ENCODE measurements around the gene RBFOX1.

The RBFOX1 gene

DNA sequence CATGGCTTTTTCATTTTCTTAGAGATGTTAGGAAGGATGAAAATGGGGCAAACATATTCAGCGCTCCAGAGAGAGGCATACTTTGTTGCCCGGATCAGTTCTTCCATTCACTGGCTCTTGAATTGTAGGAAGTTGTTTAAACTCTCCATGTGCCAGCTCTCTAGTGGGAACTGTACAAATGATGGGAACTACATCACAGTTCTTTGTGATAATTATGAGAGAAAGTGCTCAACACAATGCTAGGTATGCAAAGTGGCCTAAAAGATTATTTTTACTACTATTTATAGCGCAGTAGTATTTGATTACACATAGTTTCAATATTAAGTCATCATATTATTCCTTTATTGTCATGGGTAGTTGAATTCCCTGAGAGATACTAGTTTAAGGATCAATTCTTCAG is 268.5 kb downstream of the RBFOX1 start:
- no peak overlapping the region for H3K4me3 ChIP-seq (replicated peaks; ENCODE audit: low read depth, low read length)
- no peak for DNase-seq (ENCODE audit: low read depth)
- TF ChIP-seq, protein P1, sequence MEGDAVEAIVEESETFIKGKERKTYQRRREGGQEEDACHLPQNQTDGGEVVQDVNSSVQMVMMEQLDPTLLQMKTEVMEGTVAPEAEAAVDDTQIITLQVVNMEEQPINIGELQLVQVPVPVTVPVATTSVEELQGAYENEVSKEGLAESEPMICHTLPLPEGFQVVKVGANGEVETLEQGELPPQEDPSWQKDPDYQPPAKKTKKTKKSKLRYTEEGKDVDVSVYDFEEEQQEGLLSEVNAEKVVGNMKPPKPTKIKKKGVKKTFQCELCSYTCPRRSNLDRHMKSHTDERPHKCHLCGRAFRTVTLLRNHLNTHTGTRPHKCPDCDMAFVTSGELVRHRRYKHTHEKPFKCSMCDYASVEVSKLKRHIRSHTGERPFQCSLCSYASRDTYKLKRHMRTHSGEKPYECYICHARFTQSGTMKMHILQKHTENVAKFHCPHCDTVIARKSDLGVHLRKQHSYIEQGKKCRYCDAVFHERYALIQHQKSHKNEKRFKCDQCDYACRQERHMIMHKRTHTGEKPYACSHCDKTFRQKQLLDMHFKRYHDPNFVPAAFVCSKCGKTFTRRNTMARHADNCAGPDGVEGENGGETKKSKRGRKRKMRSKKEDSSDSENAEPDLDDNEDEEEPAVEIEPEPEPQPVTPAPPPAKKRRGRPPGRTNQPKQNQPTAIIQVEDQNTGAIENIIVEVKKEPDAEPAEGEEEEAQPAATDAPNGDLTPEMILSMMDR (IDR thresholded peaks at IDR 0.05; ENCODE audit: low read length, missing control alignments) = no peak

DNA sequence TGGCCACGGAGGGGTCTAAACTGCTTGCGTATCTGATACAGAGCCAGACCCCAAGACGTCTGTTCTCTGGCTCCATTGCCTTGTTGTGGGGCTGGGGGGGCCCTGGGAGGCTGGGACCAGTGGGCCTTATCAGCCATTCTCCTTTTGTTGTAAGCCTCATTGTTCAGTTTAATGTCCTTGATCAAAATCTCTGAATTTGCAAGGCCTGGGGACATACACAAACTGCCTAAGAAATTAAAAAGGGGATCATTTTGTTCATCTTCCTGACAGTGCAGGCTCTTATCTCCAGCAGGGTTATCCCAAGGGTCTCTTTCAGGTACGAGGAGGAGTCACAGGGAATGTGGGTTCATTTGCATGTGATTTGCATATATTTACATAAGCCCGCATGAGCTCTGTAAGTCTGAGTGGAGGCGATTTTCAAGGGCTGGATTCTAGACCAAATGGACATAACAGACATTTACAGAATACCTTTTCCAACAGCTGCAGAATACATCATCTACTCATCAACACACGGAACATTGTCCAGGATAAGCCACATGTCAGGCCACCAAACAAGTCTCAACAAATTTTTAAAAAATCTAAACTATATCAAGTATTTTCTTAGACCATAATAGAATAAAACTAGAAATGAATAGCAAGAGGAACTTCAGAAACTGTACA is 269.8 kb downstream of the RBFOX1 start:
- H3K4me3 ChIP-seq (replicated peaks; ENCODE audit: low read depth, low read length) = no peak overlapping the region
- no peak for DNase-seq (ENCODE audit: low read depth)
- TF ChIP-seq, protein P1 (IDR thresholded peaks at IDR 0.05; ENCODE audit: low read length, missing control alignments) = no peak

DNA sequence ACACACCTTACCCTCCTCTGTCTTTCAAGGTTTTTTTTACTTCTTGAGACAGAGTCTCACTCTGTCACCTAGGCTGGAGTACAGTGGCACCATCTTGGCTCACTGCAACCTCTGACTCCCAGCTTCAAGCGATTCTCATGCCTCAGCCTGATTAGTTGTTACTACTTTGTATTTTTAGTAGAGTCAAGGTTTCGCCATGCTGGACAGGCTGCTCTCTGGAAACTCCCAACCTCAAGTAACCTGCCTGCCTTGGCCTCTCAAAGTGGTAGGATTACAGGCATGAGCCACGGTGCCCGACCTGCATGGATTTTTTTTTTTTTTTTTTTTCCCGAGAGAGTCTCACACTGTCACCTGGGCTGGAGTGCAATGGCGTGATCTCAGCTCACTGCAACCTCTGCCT is 273.2 kb downstream of the RBFOX1 start:
- TF ChIP-seq, protein P1 (IDR thresholded peaks at IDR 0.05; ENCODE audit: low read length, missing control alignments) = no peak
- H3K4me3 ChIP-seq (replicated peaks; ENCODE audit: low read depth, low read length) = no peak overlapping the region
- DNase-seq (ENCODE audit: low read depth) = no peak

DNA sequence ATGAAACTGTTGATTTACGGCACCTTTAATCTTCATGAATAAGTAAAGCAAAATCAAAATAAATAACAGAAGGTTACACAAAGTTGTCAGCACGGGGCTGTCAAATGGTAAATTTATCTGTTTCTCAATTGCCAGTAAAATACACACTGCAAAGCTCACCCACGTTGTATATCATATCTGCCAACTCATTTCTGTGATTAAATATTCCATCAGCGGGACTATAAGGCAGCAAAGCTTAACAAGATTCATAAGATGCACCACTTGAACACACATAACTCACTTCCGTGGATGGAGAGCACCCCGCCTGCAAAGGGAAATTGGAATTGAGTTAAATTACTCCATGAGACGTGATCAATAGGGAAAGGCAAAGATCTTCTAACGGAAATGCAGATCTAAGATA is 280.0 kb downstream of the RBFOX1 start:
- TF ChIP-seq, protein P1 (IDR thresholded peaks at IDR 0.05; ENCODE audit: low read length, missing control alignments) = no peak
- no peak for DNase-seq (ENCODE audit: low read depth)
- no peak overlapping the region for H3K4me3 ChIP-seq (replicated peaks; ENCODE audit: low read depth, low read length)

DNA sequence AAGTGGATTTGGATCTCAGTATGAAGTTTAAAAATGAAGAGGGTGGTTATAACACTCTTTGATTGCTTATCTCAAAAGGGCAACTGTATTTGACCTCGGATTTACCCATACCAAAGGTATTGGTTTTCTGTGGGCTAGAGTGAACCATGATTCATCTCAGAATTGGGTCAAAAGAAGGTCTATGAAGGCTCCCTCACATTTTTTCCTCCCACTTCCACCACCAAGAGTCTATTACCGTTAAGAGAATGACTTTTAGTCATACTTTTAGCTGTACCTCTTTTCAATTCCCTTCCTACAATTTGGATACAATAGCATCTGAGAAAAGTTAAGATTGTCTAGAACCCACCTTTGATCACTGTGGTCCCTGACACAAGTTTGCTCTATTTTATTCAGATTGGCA is 280.9 kb downstream of the RBFOX1 start:
- TF ChIP-seq, protein P1 (IDR thresholded peaks at IDR 0.05; ENCODE audit: low read length, missing control alignments) = no peak
- DNase-seq (ENCODE audit: low read depth) = no peak
- H3K4me3 ChIP-seq (replicated peaks; ENCODE audit: low read depth, low read length) = no peak overlapping the region

DNA sequence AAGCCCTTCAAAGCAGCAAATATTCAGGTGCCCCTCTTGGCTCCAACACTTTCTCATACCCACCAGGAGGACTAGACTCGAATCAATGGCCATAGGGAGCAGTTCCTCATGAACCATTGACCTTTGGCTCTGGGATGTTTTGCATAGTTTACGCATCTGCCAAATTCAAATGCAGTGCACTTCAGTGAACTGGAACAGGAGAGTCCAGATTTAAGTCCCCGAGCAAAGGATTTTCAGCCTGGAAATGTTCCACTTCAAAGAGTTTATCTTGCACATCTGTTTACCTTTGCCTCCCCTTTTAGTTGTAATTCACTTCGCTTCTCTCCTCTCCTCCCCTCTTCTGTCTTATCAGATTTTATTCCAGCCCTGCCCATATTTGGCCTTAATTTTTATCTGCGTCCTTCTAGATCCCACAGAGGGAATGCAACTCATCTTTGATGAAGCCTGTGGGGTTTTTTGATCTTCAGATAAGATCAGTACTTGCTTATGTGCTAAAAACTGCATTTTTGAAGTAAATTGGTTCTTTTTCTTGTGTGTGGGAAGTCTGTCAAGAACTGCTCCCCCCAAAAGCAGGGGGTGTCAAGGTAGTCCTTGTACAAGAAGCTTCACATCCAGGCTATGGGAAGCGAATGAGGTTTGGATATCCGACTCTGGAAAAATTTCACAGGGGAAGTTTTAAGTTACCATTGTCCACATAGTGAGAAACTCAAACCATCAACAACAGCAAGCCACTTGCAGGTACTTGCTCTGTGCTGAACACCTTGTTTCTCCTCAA is 281.6 kb downstream of the RBFOX1 start:
- H3K4me3 ChIP-seq (replicated peaks; ENCODE audit: low read depth, low read length) = no peak overlapping the region
- no peak for DNase-seq (ENCODE audit: low read depth)
- TF ChIP-seq, protein P1 (IDR thresholded peaks at IDR 0.05; ENCODE audit: low read length, missing control alignments) = no peak

Data from fibroblast of pulmonary artery (primary cell).